AG04450 (cell line): ENCODE data around the gene PRKRA. TPM values are rescaled to one million over a fixed set of nuclear protein-coding genes. Genes with fewer than 3 reads are reported as not detected.

Source experiments
- CTCF ChIA-PET: fragments of 300-600, 350-600 bp; formaldehyde crosslinking; extraction: SDS; loops from one replicate; lab custom pipeline; 2022; ENCODE audit warnings: antibody characterized with exemption, inconsistent platforms; lab: Charles Lee
- POLR2A ChIA-PET: fragments of 350-600 bp; formaldehyde crosslinking; extraction: SDS; loops from one replicate; lab custom pipeline; 2021; ENCODE audit warnings: antibody characterized with exemption, inconsistent platforms; lab: Yijun Ruan, JAX
- DNase-seq: peaks from one replicate; pipeline ENCODE4 v3.0.0-alpha.2; 2011; ENCODE audit warnings: low read depth, low spot score
- H3K27ac ChIP-seq: one replicate; pipeline ENCODE4 v1.5.1; 2012; ENCODE audit warnings: low read depth, low read length, control low read depth
- H3K27me3 ChIP-seq: one replicate; pipeline ENCODE4 v1.6.0; 2012; ENCODE audit warnings: low read length; ENCODE audit not compliant: control insufficient read depth, insufficient read depth
- H3K4me3 ChIP-seq: 2 replicates; pipeline ENCODE4 v1.5.1; 2011; ENCODE audit warnings: mild to moderate bottlenecking, low read depth, low read length, control low read depth
- H3K9me3 ChIP-seq: 2 replicates; pipeline ENCODE4 v1.5.1; 2012; ENCODE audit warnings: low read length; ENCODE audit not compliant: control insufficient read depth, insufficient read depth
- CTCF ChIP-seq: IDR thresholded peaks from 2 replicates; pipeline ENCODE4 v1.5.1; 2011; ENCODE audit warnings: low read depth, low read length, control low read depth, inconsistent platforms
- polyA plus RNA-seq: library from polyadenylated mRNA; depleted of rRNA; stranded (reverse); fragments of >200 nt; gene quantifications from 2 replicates; pipeline ENCODE4 v1.2.3, GENCODE V29; 2011

PRKRA gene
- polyA plus RNA-seq, 1 experiment = 58.6 TPM

GRCh38 chr2:178403671-178404306 lies 47.2 kb downstream of the PRKRA start:
- H3K4me3 ChIP-seq = no peak overlapping the region
- peak overlapping the region; percentile 24 for H3K27ac ChIP-seq
- no peak for DNase-seq
- no peak for TF ChIP-seq CTCF
- POLR2A ChIA-PET = interaction anchor here (1.2 to 1.8 kb wide), 2 partner anchors 10 to 18 kb away, joined by 3 to 12 read pairs; no protein-coding TSS in a partner anchor
- CTCF ChIA-PET = interaction anchor here (0.9 to 18.2 kb wide), 4 partner anchors 8 to 292 kb away, joined by 3 to 389 read pairs (median 18); no protein-coding TSS in a partner anchor
- no peaks in the 10 kb centered on the region for H3K27me3 ChIP-seq
- no peaks in the 10 kb centered on the region for H3K9me3 ChIP-seq

GRCh38 chr2:178401994-178402437 lies 49.0 kb downstream of the PRKRA start:
- H3K9me3 ChIP-seq = no peaks in the 10 kb centered on the region
- TF ChIP-seq CTCF = no peak
- no peaks in the 10 kb centered on the region for H3K27me3 ChIP-seq
- POLR2A ChIA-PET = interaction anchor here (0.6 kb wide), 1 partner anchor 12 kb away, joined by 3 read pairs; no protein-coding TSS in a partner anchor
- CTCF ChIA-PET = interaction anchor here (1.0 to 18.2 kb wide), 3 partner anchors 11 to 290 kb away, joined by 3 to 389 read pairs (median 4); partner anchors contain the start of gene RBM45
- no peak overlapping the region for H3K4me3 ChIP-seq
- DNase-seq = no peak
- no peak overlapping the region for H3K27ac ChIP-seq

GRCh38 chr2:178397002-178397605 lies 53.9 kb downstream of the PRKRA start:
- Histone ChIP-seq H3K27ac (no peak overlapping the region), H3K4me3 (no peak overlapping the region), H3K9me3 (no peaks in the 10 kb centered on the region), H3K27me3 (no peaks in the 10 kb centered on the region)
- DNase-seq = no peak
- POLR2A ChIA-PET = no interaction called here
- peak; percentile 69 for TF ChIP-seq CTCF
- CTCF ChIA-PET = interaction anchor here (0.6 to 18.2 kb wide), 33 partner anchors 8 to 291 kb away, joined by 3 to 389 read pairs (median 4); partner anchors contain the start of gene RBM45

- Histone ChIP-seq H3K9me3 (no peaks in the 10 kb centered on the region), H3K27ac (no peak overlapping the region), H3K27me3 (no peaks in the 10 kb centered on the region), H3K4me3 (no peak overlapping the region)
- POLR2A ChIA-PET = no interaction called here
- CTCF ChIA-PET = interaction anchor here (0.6 to 18.2 kb wide), 23 partner anchors 9 to 424 kb away, joined by 3 to 389 read pairs (median 4); partner anchors contain the start of gene RBM45
- 0 out of 2 replicates have a peak, but pooled peaks have one; percentile 3 for TF ChIP-seq CTCF
- DNase-seq = no peak
Measured at GRCh38 chr2:178395941-178396570, 54.9 kb downstream of the PRKRA start.
